H9 (cell line): ENCODE data around the gene KLRD1. TPM values are rescaled to one million over a fixed set of nuclear protein-coding genes. Genes with fewer than 3 reads are reported as not detected.
A peak's percentile ranks its signal among the peaks of the same experiment; 100 is the strongest.

Experiments used
- DNase-seq: peaks from one replicate; pipeline ENCODE4 v3.0.0-alpha.2; 2017
- H2AFZ ChIP-seq: one replicate; pipeline ENCODE4 v1.6.1; 2013; ENCODE audit warnings: mild to moderate bottlenecking, low read length, control low read depth, moderate library complexity
- H2AK5ac ChIP-seq: 2 replicates; pipeline ENCODE4 v1.6.1; 2013; ENCODE audit warnings: low read length, control low read depth, mixed read lengths; ENCODE audit not compliant: insufficient read length
- H2BK120ac ChIP-seq: one replicate; pipeline ENCODE4 v1.6.1; 2013; ENCODE audit warnings: low read depth, mild to moderate bottlenecking, low read length, control low read depth, inconsistent platforms; ENCODE audit not compliant: poor library complexity, severe bottlenecking
- H2BK12ac ChIP-seq: 2 replicates; pipeline ENCODE4 v1.6.1; 2013; ENCODE audit warnings: low read length, control low read depth, mixed read lengths, low read depth; ENCODE audit not compliant: insufficient read length
- H2BK15ac ChIP-seq: 2 replicates; pipeline ENCODE4 v1.6.1; 2013; ENCODE audit warnings: low read depth, low read length, control low read depth
- H2BK20ac ChIP-seq: one replicate; pipeline ENCODE4 v1.6.1; 2013; ENCODE audit warnings: low read depth, mild to moderate bottlenecking, low read length, control low read depth, inconsistent platforms; ENCODE audit not compliant: poor library complexity, severe bottlenecking
- H2BK5ac ChIP-seq: 2 replicates; pipeline ENCODE4 v1.6.1; 2013; ENCODE audit warnings: low read length, control low read depth, mixed read lengths; ENCODE audit not compliant: insufficient read length
- H3K14ac ChIP-seq: 2 replicates; pipeline ENCODE4 v1.6.1; 2013; ENCODE audit warnings: low read length, control low read depth; ENCODE audit not compliant: insufficient read depth
- H3K18ac ChIP-seq: 2 replicates; pipeline ENCODE4 v1.6.1; 2013; ENCODE audit warnings: low read depth, mild to moderate bottlenecking, mixed read lengths, low read length, control low read depth; ENCODE audit not compliant: insufficient read length
- H3K23ac ChIP-seq: 2 replicates; pipeline ENCODE4 v1.6.1; 2013; ENCODE audit warnings: low read length, control low read depth, mixed read lengths, low read depth; ENCODE audit not compliant: insufficient read length
- H3K23me2 ChIP-seq: 2 replicates; pipeline ENCODE4 v1.6.1; 2013; ENCODE audit warnings: low read depth, mild to moderate bottlenecking, mixed read lengths, low read length, control low read depth; ENCODE audit not compliant: insufficient read length, poor library complexity, severe bottlenecking
- H3K27ac ChIP-seq: 2 replicates; pipeline ENCODE4 v1.5.1; 2013; ENCODE audit warnings: low read length, control low read depth, mixed read lengths, low read depth; ENCODE audit not compliant: insufficient read length
- H3K27me3 ChIP-seq: 2 replicates; pipeline ENCODE4 v1.6.1; 2013; ENCODE audit warnings: low read length, control low read depth, inconsistent platforms; ENCODE audit not compliant: insufficient read depth
- H3K4ac ChIP-seq: 2 replicates; pipeline ENCODE4 v1.6.1; 2013; ENCODE audit warnings: low read depth, mild to moderate bottlenecking, control low read depth, inconsistent platforms, low read length, moderate library complexity
- H3K4me1 ChIP-seq: 2 replicates; pipeline ENCODE4 v1.6.1; 2013; ENCODE audit warnings: low read length, control low read depth, inconsistent platforms; ENCODE audit not compliant: insufficient read depth
- H3K4me2 ChIP-seq: 2 replicates; pipeline ENCODE4 v1.6.1; 2013; ENCODE audit warnings: low read length, control low read depth, mixed read lengths; ENCODE audit not compliant: insufficient read length, insufficient read depth
- H3K56ac ChIP-seq: 2 replicates; pipeline ENCODE4 v1.6.1; 2013; ENCODE audit warnings: low read depth, mild to moderate bottlenecking, mixed read lengths, low read length, control low read depth; ENCODE audit not compliant: insufficient read length
- H3K79me1 ChIP-seq: 2 replicates; pipeline ENCODE4 v1.6.1; 2013; ENCODE audit warnings: low read depth, mild to moderate bottlenecking, moderate library complexity, low read length, control low read depth, inconsistent platforms; ENCODE audit not compliant: insufficient read depth, poor library complexity, severe bottlenecking
- H3K79me2 ChIP-seq: 2 replicates; pipeline ENCODE4 v1.6.1; 2013; ENCODE audit warnings: low read length, control low read depth, inconsistent platforms; ENCODE audit not compliant: insufficient read depth
- H3K9ac ChIP-seq: 2 replicates; pipeline ENCODE4 v1.6.1; 2013; ENCODE audit warnings: low read length, control low read depth, mixed read lengths; ENCODE audit not compliant: insufficient read length; ENCODE audit errors: extremely low read depth
- H3K9me3 ChIP-seq: one replicate; pipeline ENCODE4 v1.6.1; 2013; ENCODE audit warnings: low read depth, low read length, inconsistent platforms; ENCODE audit not compliant: control insufficient read depth
- H3T11ph ChIP-seq: one replicate; pipeline ENCODE4 v1.6.1; 2013; ENCODE audit warnings: mild to moderate bottlenecking, low read length, control low read depth, inconsistent platforms
- H4K20me1 ChIP-seq: one replicate; pipeline ENCODE4 v1.6.1; 2013; ENCODE audit not compliant: control insufficient read depth, insufficient read length, insufficient read depth
- H4K5ac ChIP-seq: 2 replicates; pipeline ENCODE4 v1.6.1; 2013; ENCODE audit warnings: low read depth, mild to moderate bottlenecking, mixed read lengths, low read length, control low read depth; ENCODE audit not compliant: insufficient read length
- H4K8ac ChIP-seq: replicated peaks from 2 replicates; pipeline ENCODE4 v1.6.1; 2013; ENCODE audit warnings: low read length, control low read depth, mixed read lengths, low read depth; ENCODE audit not compliant: insufficient read length
- H4K91ac ChIP-seq: 2 replicates; pipeline ENCODE4 v1.6.1; 2013; ENCODE audit warnings: low read depth, mild to moderate bottlenecking, moderate library complexity, mixed read lengths, low read length, control low read depth; ENCODE audit not compliant: insufficient read length
- H3K27ac Mint-ChIP-seq, 3 experiments: 2 replicates in 2 of 3; 3 replicates in 1 of 3; pipeline ENCODE4 v1.8.0; 2020 to 2021; ENCODE audit warnings: mixed read lengths in 3 of 3, mild to moderate bottlenecking in 1 of 3, moderate library complexity in 1 of 3
- H3K27me3 Mint-ChIP-seq: 2 replicates; pipeline ENCODE4 v1.8.0; 2021; ENCODE audit warnings: low read depth, mild to moderate bottlenecking, moderate library complexity, mixed read lengths
- H3K36me3 Mint-ChIP-seq, 3 experiments: 2 replicates in 2 of 3; 3 replicates in 1 of 3; pipeline ENCODE4 v1.8.0; 2020 to 2021; ENCODE audit warnings: low read depth in 3 of 3, mixed read lengths in 3 of 3; ENCODE audit not compliant: insufficient read depth in 1 of 3
- H3K4me1 Mint-ChIP-seq, 2 experiments: 2 replicates each; pipeline ENCODE4 v1.8.0; 2020; ENCODE audit warnings: mixed read lengths in 2 of 2
- H3K4me3 Mint-ChIP-seq, 2 experiments: 2 replicates in 1 of 2; 3 replicates in 1 of 2; pipeline ENCODE4 v1.8.0; 2020 to 2021; ENCODE audit warnings: mild to moderate bottlenecking in 2 of 2, mixed read lengths in 2 of 2, moderate library complexity in 1 of 2
- H3K9me3 Mint-ChIP-seq, 2 experiments: 2 replicates in 1 of 2; 3 replicates in 1 of 2; pipeline ENCODE4 v1.8.0; 2020; ENCODE audit warnings: mild to moderate bottlenecking in 2 of 2, mixed read lengths in 2 of 2, moderate library complexity in 1 of 2
- WGBS: extraction: QIAGEN DNeasy Blood & Tissue Kit; methylation state at CpG from one replicate; pipeline ENCODE4 v1.1.7; 2013; ENCODE audit warnings: missing lambda C conversion rate, low lambda C conversion rate, mixed read lengths; ENCODE audit not compliant: insufficient read length; ENCODE audit errors: extremely low coverage; 5-methylcytosine and 5-hydroxymethylcytosine counted together
- total RNA-seq: library from RNA; stranded (reverse); gene quantifications from 2 replicates; pipeline ENCODE4 v1.2.1, GENCODE V29; 2021
- TF ChIP-seq, protein P1 (sequence below): fragments of 200-600 bp; sonication (generic); conservative IDR thresholded peaks from 3 replicates; pipeline ENCODE4 v1.8.0; 2021; ENCODE audit warnings: antibody characterized with exemption, mild to moderate bottlenecking

Gene KLRD1
- total RNA-seq, 1 experiment from 2014 or later: not detected

GRCh38 chr12:10361622-10362021 is 54.0 kb downstream of the KLRD1 start:
- H3K27ac ChIP-seq: no peak overlapping the region
- H3K4me3 Mint-ChIP-seq: no peak overlapping the region

More at GRCh38 chr12:10361622-10362021, 54.0 kb downstream of the KLRD1 start:
- H3K23me2 ChIP-seq: peaks cover 12% of the 10 kb centered on the region
- H3K79me1 ChIP-seq: no peaks in the 10 kb centered on the region
- no peak overlapping the region for H2AFZ ChIP-seq
- no peaks in the 10 kb centered on the region for H3K27me3 ChIP-seq
- H4K8ac ChIP-seq: no peak overlapping the region
- no CpG with 5 or more reads among the region's 4 CpGs for WGBS
- peaks cover 7 to 8% of the 10 kb centered on the region in 2 experiments; a peak in 3 of 5 replicates for H3K9me3 Mint-ChIP-seq
- H3K4me1 Mint-ChIP-seq: peaks cover 30% of the 10 kb centered on the region in 2 experiments
- peak overlapping the region in 2 of 3 experiments; percentile 46 to 58; a peak in 5 of 7 replicates for H3K27ac Mint-ChIP-seq
- peaks cover 3 to 23% (median 3%) of the 10 kb centered on the region in 3 experiments; a peak in 6 of 7 replicates for H3K36me3 Mint-ChIP-seq
- no peak overlapping the region for H3K9ac ChIP-seq
- H3K4me2 ChIP-seq: no peak overlapping the region
- no peak overlapping the region for H2BK12ac ChIP-seq
- no peak for DNase-seq
- H3K9me3 ChIP-seq: no peaks in the 10 kb centered on the region
- H3K14ac ChIP-seq: no peak overlapping the region
- TF ChIP-seq, protein P1, sequence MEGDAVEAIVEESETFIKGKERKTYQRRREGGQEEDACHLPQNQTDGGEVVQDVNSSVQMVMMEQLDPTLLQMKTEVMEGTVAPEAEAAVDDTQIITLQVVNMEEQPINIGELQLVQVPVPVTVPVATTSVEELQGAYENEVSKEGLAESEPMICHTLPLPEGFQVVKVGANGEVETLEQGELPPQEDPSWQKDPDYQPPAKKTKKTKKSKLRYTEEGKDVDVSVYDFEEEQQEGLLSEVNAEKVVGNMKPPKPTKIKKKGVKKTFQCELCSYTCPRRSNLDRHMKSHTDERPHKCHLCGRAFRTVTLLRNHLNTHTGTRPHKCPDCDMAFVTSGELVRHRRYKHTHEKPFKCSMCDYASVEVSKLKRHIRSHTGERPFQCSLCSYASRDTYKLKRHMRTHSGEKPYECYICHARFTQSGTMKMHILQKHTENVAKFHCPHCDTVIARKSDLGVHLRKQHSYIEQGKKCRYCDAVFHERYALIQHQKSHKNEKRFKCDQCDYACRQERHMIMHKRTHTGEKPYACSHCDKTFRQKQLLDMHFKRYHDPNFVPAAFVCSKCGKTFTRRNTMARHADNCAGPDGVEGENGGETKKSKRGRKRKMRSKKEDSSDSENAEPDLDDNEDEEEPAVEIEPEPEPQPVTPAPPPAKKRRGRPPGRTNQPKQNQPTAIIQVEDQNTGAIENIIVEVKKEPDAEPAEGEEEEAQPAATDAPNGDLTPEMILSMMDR: no peak
- peaks cover 15% of the 10 kb centered on the region; the same call in 1 of the 2 replicates for H3K4me1 ChIP-seq
- H2BK15ac ChIP-seq: no peak overlapping the region
- no peak overlapping the region for H4K91ac ChIP-seq
- peak overlapping the region; percentile 5 for H2BK120ac ChIP-seq
- H3K4ac ChIP-seq: no peak overlapping the region
- no peaks in the 10 kb centered on the region for H4K20me1 ChIP-seq
- no peak overlapping the region for H2BK5ac ChIP-seq
- H3K23ac ChIP-seq: no peak overlapping the region
- H3K27me3 Mint-ChIP-seq: no peaks in the 10 kb centered on the region; the same call in 1 of the 2 replicates
- H3K18ac ChIP-seq: no peak overlapping the region
- H2AK5ac ChIP-seq: no peak overlapping the region
- no peak overlapping the region for H2BK20ac ChIP-seq
- H3K79me2 ChIP-seq: no peaks in the 10 kb centered on the region
- no peak overlapping the region for H3T11ph ChIP-seq
- H4K5ac ChIP-seq: no peak overlapping the region
- no peak overlapping the region for H3K56ac ChIP-seq
